Right kidney (tissue), 1 donor: ENCODE data around the gene FGGY.
A peak's percentile ranks its signal among the peaks of the same experiment; 100 is the strongest.

ENCODE experiments used
- DNase-seq: peaks from one replicate; pipeline ENCODE4 v3.0.0-alpha.2; 2016

The FGGY gene

DNA sequence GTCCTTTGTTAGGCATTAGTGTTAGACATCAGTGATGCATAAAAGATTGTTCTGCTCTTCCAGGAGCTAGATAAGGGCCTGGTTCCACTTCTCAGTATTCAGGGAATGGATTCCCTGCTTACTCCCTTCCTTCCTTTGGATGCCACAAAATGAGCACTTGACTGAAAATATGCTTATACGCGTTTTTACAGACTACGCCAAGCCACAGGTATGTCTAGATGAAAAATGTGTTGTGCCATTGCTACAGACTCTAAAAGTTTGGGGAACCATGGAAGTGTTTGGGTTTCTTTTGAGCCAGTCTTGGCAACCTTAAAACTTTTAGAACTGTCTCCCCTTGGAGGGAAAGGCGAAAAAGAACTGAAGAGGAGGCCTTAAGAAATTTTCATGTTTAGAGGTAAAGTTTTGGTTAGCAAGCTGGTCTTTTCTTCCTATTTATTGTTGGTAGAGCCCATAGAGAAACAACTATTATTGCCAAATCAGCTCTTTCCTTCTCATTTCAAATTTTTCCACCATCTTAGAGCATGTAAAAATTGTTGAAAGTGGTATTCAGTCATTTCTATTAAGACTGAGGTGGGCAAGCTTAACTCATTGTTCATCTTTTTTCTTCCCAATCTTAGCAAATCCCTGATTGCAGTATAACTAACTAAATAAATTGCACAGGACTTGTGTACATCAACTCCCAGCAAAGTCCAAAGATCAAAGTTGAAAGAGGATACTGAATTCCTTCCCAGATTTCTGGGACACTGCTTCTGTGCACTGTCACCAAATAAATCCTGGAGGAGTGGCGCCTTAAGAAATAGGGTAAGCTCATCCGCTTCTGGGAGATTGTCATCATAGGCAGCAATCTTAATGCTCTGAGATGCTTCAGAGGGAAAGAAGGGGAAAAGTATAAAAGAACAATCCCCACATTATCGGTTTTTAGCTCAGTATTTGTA is 18.9 kb downstream of the FGGY start:
- DNase-seq = peak; percentile 54

DNA sequence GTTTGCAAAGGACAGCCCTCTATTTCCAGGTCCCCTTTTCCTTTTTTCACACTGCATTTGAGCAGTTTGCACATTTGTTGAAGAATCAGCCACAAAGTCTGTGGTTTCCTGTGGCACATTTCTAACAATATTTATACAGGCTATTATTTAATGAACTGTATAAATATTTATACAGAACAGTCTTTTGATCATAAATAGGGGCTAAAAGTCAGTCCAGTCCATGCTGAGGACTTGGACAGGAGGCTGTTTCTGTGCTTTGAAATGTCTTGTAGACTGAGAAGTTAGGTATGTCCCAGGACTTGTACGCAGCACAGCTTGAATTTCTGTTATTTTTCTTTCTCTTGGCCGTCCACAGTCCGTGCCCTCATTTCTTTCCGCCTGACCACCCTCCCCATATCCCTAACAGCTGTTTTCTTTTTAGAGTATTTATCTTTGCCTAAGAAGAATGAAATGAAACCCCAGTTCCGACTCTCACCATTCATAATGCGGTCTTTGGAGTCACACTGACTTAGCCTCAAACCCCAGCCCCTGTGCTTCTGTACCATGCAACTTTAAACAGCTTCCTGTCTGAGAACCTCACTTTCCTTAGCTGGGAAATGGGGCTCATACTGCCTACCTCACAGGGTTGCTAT is 19.7 kb downstream of the FGGY start:
- peak; percentile 41 for DNase-seq

DNA sequence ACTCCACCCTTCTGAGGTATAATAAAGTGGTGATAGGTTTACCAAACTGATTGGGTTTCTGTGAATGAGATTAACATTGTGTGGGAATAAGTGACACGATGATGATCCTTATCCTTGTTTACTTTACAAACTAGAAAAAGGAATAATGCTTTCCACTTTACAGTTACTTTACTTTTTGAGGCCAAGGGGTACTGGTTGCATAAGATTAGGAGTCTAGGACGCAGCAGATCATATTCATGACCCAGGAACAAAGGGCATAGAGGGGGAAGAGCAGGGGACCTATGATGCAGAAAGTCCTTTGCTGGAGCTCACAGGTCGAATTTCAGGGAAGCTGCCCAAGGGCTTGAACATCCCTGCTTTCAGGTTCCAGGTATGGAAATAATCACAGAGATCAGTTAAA is 20.4 kb downstream of the FGGY start:
- no peak for DNase-seq

DNA sequence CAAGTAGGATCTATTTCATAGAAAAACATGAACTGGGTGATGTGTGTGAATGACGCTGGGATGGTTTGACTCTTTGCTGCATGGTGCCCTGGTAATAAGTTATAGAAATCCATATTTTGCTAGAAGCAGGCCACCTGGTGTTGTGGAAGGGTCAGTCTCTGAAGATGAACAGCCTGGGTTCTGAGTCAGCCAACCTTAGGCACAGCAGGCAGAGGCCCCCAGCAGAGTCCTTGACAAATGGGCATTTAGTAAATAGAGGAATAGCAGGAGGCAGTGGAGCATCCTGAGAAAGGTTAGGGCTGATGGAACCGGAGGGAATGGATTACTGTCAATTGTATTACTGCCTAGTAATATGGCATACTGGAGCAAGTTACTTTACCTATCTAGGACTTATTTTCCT is 20.9 kb downstream of the FGGY start:
- DNase-seq = no peak

DNA sequence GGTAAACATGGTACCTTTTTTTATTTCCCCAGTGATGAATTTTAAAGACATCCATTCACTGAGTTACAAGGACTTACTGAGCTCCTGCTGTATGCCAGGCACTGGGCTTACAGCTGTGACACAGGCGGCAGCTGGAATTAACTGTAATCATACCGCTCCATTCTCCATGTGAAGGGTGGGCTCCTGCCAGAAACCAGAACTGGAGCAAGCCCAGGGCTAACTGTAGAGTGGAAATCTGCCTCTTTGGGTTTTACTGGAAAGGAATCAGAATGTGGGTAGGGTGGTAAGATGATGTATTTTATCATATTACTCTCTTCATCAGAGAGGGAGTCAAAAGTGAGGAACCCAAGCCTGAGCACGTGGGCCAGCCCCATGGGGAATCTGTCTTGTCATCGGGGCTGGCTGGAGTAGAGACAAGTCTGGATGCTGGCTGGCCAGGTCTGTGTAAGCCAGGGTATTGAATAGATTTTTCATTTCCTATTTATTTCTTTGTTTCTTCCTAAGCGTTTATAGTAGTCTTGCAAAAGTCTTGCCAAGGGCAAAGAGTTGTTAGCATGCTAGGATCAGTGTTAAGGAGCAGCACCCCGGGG is 21.5 kb downstream of the FGGY start:
- no peak for DNase-seq

DNA sequence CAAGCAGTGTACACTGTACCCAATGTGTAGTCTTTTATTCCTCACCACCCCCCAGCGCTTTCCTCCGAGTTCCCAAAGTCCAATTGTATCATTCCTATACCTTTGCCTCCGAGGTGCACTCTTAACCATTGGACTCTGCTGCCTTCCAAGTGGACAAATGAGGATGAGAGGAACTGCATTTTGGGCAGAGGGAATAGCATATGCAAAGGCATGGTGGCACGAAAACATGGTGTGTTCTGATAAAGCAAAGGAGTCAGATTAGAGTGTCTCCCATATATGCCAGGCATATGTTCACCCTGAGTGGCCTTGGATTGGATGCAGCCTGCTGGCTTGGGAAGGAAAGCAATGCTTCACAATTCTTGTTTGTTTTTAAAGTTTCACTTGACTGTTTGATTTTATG is 25.5 kb downstream of the FGGY start:
- DNase-seq = no peak

GRCh38 chr1:59322814-59323213 is 25.9 kb downstream of the FGGY start:
- DNase-seq = no peak

DNA sequence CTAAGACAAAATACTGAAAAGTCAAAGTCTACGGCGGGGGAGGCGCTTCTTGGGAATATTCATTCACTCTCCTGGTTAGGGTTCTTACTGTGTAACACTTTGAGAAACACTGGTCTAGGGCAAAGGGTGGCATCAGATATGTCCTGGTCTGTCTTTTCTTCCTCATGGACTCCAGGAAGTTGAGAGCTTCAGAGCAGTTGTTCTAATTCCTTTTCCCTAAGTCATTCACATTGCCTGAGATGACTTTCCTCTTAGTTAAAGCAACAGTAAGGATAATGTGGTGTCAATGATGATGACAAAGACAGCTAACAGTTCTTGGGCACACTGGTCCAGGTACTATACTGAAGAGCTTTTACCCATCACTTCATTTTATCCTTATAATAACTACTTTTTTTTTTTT is 27.0 kb downstream of the FGGY start:
- no peak for DNase-seq

DNA sequence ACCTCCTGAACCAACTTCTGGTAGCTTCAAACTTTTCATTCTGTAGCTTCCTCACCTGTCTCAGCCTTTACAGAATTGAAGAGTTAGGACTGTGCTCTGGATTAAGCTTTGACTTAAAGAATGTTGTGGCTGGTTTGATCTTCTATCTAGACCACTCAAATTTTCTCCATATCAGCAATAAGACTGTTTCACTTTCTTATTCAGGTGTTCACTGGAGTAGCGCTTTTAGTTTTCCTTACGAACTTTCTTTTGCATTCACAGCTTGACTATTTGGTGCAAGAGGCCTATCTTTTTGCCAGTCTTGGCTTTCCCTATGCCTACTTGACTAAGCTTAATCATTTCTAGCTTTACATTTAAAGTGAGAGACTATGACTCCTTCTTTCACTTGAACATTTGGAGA is 31.5 kb downstream of the FGGY start:
- no peak for DNase-seq

DNA sequence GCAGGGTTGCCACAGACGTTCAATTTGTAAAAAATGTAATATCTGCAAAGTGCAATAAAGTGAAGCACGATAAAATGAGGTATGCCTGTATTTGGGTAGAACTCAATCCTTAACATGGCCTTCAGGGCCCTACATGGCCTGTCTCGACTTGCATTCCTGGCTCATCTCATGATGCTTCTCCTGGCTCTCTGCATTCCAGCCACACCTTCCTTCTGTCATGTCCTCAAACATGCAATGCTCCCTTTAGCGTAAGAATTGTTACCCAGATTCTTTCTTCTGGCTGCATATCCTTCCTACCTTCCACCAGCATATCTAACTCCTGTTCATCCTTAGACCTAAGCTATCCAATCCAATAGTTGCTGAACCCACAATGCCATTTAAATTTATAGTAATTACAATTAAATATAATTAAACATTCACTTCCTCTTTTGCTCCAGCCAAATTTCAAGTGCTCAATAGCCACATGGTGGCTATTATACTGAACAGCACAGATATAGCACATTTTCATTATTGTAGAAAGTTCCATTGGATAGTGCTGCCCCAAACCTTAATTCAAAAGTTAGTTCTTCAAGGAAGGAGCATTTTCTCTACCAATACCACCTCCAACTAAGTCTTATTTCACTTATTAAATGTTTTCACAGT is 32.6 kb downstream of the FGGY start:
- DNase-seq = no peak

GRCh38 chr1:59331686-59332620 is 35.1 kb downstream of the FGGY start:
- no peak for DNase-seq

- DNase-seq = no peak
These were observed 36.1 kb downstream of the FGGY start for GRCh38 chr1:59332983-59333382.

DNA sequence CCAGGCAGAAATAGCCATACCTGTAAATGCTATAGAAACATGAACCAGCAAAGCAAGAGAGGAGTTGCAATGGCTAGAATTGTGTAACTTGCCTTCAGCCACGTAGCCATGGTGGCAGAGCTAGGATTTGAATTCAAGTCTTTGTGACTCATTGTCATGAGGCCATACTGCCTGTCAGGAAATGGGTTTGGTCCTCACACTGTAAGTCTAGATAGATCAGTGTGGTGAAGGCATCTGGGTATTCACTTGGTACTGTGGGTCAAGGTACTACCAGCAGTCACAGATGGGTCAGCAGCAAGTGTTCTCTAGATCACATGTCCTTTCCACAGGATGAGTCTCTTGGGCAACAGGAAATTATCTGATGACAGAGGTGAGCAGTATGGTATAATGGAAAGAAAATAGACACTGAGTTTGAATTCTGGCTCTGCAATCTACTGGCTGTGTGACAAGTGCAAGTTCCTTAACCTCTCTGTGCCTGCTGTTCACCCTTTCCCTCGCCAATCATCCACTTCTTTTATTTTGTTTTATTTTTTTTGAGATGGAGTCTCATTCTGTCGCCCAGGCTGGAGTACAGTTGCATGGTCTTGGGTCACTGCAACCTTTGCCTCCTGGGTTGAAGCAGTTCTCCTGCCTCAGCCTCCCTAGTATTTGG is 36.9 kb downstream of the FGGY start:
- no peak for DNase-seq

DNA sequence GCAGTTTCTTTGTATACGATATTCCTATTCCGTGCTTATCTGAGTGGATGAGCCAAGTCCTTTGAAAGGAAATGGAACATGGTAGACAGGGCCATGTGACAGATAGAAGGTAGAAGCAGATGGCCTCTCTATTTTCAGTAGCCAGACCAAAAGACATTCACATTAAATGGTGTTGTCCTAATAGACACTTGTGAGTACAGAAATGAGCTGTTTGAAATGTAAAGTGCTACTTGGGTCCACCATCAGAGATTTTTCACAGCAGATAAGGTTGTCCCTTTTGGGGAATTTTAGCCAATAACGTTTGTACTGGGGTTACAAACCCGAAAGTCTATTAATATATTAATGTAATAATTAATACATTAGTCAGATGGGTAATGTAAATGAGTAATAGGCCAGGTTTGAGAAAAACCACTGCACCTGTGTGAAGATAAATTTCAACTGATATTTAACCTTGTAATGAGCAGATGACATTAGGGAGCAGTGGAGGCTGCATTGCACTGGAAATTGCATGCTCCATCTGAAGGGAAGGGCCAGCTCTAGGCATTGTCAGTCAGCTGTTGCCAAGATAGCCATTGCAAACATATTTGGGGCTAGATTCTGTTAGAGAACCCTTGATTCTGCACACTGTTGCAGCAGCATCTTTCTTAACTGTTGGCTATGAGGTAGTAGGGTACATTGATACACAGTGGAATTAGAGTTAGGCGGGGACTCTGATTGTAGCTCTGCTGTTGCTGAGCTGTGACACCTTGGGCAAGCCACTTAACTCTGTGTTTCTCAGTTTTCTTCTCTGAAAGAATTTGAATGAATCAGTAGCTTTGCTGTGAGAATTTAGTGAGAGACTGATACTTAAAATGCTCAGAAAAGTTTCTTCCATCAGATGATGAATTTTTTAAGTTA is 43.8 kb downstream of the FGGY start:
- DNase-seq = no peak

- DNase-seq = no peak
These were observed 46.1 kb downstream of the FGGY start for GRCh38 chr1:59342801-59343575.

DNA sequence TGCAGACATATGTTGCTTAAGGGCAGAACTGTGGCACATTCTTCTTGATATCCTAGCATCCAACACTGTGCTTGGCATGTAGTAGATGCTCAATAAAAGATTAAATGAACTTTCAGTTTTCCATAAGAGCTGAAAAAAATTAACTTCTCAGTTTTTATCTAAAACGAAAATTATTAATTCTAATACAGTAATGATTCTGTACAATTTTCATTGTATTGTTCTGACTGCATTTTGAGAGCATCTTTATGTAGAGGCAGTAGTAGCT is 46.6 kb downstream of the FGGY start:
- DNase-seq = no peak

- no peak for DNase-seq
These were observed 48.3 kb downstream of the FGGY start for GRCh38 chr1:59345221-59345620.

DNA sequence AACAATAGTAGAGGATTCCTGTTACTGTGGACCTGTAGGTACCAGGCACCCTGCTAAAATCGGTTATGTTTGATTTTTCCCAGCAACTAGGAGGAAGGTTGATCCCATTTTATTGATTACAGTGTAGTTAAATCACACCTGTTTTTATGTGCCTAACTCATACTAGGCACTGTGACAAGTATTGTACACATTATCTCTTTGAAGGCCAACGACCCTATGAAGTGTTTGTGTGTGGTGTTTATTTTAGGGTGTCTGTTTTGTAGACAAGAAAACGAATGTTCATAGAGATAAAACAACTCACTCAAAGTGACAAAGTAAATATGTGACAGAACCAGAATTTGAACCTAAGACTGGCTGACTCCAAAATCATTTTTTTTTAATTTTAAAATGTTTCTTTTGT is 49.5 kb downstream of the FGGY start:
- DNase-seq = no peak

- DNase-seq = no peak
These were observed 52.2 kb downstream of the FGGY start for GRCh38 chr1:59349101-59349500.

DNA sequence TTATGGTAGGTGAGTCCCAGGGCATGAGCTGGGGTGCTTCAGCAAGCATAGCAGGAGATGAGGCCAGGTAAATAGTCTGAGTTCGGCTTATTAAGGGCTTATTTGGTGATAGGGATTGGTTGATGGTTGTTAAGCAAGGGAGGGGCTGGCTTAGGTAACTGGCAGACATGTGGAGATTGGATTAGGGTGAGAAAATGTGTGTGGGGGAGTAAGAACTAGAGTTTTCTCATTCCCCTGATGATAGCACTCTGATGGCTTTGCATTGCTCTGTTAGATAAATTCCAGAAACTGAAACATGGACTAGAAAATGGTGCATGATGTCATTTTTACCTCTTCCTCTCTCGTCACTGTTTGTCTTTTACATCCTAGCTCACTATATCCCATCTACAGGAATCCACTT is 53.6 kb downstream of the FGGY start:
- DNase-seq = no peak
